Ishikawa (cell line): ENCODE data around the gene ENTPD5.

Source experiments
- CEBPB ChIP-seq: IDR thresholded peaks from 2 replicates; pipeline ENCODE4 v1.6.1; 2012
- CREB1 ChIP-seq: IDR thresholded peaks from 2 replicates; pipeline ENCODE4 v1.6.1; 2012; ENCODE audit warnings: low read depth
- EGR1 ChIP-seq: IDR thresholded peaks from 2 replicates; pipeline ENCODE4 v1.6.1; 2012
- EP300 ChIP-seq: IDR thresholded peaks from 2 replicates; pipeline ENCODE4 v1.6.1; 2012; ENCODE audit warnings: borderline replicate concordance
- FOXM1 ChIP-seq: IDR thresholded peaks from 2 replicates; pipeline ENCODE4 v1.6.1; 2012; ENCODE audit warnings: low read depth, borderline replicate concordance
- MAX ChIP-seq: IDR thresholded peaks from 2 replicates; pipeline ENCODE4 v1.6.1; 2012
- NFIC ChIP-seq: IDR thresholded peaks from 2 replicates; pipeline ENCODE4 v1.6.1; 2012
- RAD21 ChIP-seq: IDR thresholded peaks from 2 replicates; pipeline ENCODE4 v1.6.1; 2012; ENCODE audit warnings: low read depth
- REST ChIP-seq: IDR thresholded peaks from 2 replicates; pipeline ENCODE4 v1.6.1; 2012; ENCODE audit warnings: low read depth, mild to moderate bottlenecking
- TAF1 ChIP-seq: IDR thresholded peaks from 2 replicates; pipeline ENCODE4 v1.6.1; 2012; ENCODE audit warnings: low read depth, mild to moderate bottlenecking
- TCF12 ChIP-seq: IDR thresholded peaks from 2 replicates; pipeline ENCODE4 v1.6.1; 2012; ENCODE audit warnings: low read depth
- TEAD4 ChIP-seq: IDR thresholded peaks from 2 replicates; pipeline ENCODE4 v1.6.1; 2012
- USF1 ChIP-seq: IDR thresholded peaks from 2 replicates; pipeline ENCODE4 v1.6.1; 2012
- YY1 ChIP-seq: IDR thresholded peaks from 2 replicates; pipeline ENCODE4 v1.6.1; 2012; ENCODE audit warnings: low read depth
- ZBTB7A ChIP-seq: IDR thresholded peaks from 2 replicates; pipeline ENCODE4 v1.6.1; 2012; ENCODE audit warnings: low read depth

ENTPD5 gene

GRCh38 chr14:74022346-74022745, 3.3 kb upstream of the ENTPD5 start:
- TF ChIP-seq REST = no peak
- no peak for TF ChIP-seq TCF12
- no peak for TF ChIP-seq EP300
- no peak for TF ChIP-seq USF1
- TF ChIP-seq TAF1 = no peak
- TF ChIP-seq YY1 = no peak
- TF ChIP-seq FOXM1 = no peak
- no peak for TF ChIP-seq CREB1

GRCh38 chr14:74019408-74020137, 485 bp upstream of the ENTPD5 start:
- TF ChIP-seq ZBTB7A = no peak
- no peak for TF ChIP-seq TEAD4
- no peak for TF ChIP-seq EP300
- TF ChIP-seq CREB1 = no peak
- TF ChIP-seq TCF12 = no peak

- TF ChIP-seq TAF1 (no peak), USF1 (no peak), NFIC (no peak), YY1 (no peak), EGR1 (no peak), EP300 (no peak), REST (no peak), CREB1 (no peak), RAD21 (no peak), TCF12 (no peak), ZBTB7A (no peak), FOXM1 (no peak), MAX (no peak), CEBPB (no peak), TEAD4 (no peak)
Observed at GRCh38 chr14:74018174-74018585, 908 bp downstream of the ENTPD5 start.

- TF ChIP-seq CEBPB (no peak), EP300 (no peak), RAD21 (no peak), USF1 (no peak), ZBTB7A (no peak), CREB1 (no peak), NFIC (no peak), TAF1 (no peak), EGR1 (no peak), TEAD4 (no peak), MAX (no peak), TCF12 (no peak), FOXM1 (no peak), REST (no peak), YY1 (no peak)
Observed at GRCh38 chr14:74015963-74016362, 3.1 kb downstream of the ENTPD5 start.
